Esophagus squamous epithelium (tissue), 5 donors: ENCODE measurements around the gene DUSP10. TPM values are rescaled to one million over a fixed set of nuclear protein-coding genes. Genes with fewer than 3 reads are reported as not detected.

Experiments used
- DNase-seq: peaks from one replicate; lab custom pipeline; 2025; lab: John Stamatoyannopoulos, UW
- H3K27ac ChIP-seq, 4 donors: fragments of 200-600 bp; sonication (generic); one replicate each; pipeline ENCODE4 v1.5.1; 2016 to 2019; ENCODE audit warnings: mild to moderate bottlenecking in 1 of 4
- H3K27me3 ChIP-seq, 4 donors: fragments of 200-600 bp; sonication (generic); 1 replicate in 3 of 4; 2 replicates in 1 of 4; pipeline versions ENCODE4 v1.5.1 to v1.6.0; 2017 to 2021; ENCODE audit warnings: antibody characterized with exemption in 1 of 4
- H3K36me3 ChIP-seq, 3 donors: fragments of 200-600 bp; sonication (generic); one replicate each; pipeline ENCODE4 v1.5.1; 2016 to 2019
- H3K4me1 ChIP-seq, 3 donors: fragments of 200-600 bp; sonication (generic); one replicate each; pipeline ENCODE4 v1.5.1; 2017 to 2019
- H3K4me3 ChIP-seq, 4 donors: fragments of 200-600 bp; sonication (generic); 1 replicate in 3 of 4; 2 replicates in 1 of 4; pipeline ENCODE4 v1.5.1; 2016 to 2019; ENCODE audit warnings: mild to moderate bottlenecking in 2 of 4, moderate library complexity in 1 of 4
- H3K9me3 ChIP-seq, 3 donors: fragments of 200-600 bp; sonication (generic); one replicate each; pipeline ENCODE4 v1.5.1; 2016 to 2019
- CTCF ChIP-seq, 6 experiments: fragments of 450-650 bp in 4 of 6; fragments of 200-600 bp in 2 of 6; sonication (generic) in 2 of 6; IDR thresholded peaks; one replicate each; pipeline ENCODE4 v1.5.1; 2016 to 2019; ENCODE audit warnings: antibody characterized with exemption in 6 of 6, mild to moderate bottlenecking in 4 of 6, moderate library complexity in 4 of 6
- POLR2A ChIP-seq, 4 donors: fragments of 450-650 bp; IDR thresholded peaks; one replicate each; pipeline ENCODE4 v1.6.1; 2017; ENCODE audit warnings: antibody characterized with exemption in 4 of 4, mild to moderate bottlenecking in 4 of 4, moderate library complexity in 3 of 4
- WGBS, 2 donors: methylation state at CpG; one replicate each; pipeline ENCODE4 v1.1.5; 2018; 5-methylcytosine and 5-hydroxymethylcytosine counted together
- intact Hi-C: fragments of 100-400 bp; cut with DNase I; formaldehyde crosslinking; loops from one replicate; pipeline ENCODE4 v1.15.0; 2022
- total RNA-seq, 4 donors: library from RNA; depleted of rRNA; stranded (reverse); fragments of >200 nt; gene quantifications; one replicate each; pipeline ENCODE4 v1.1.0, GENCODE V29; 2016
- donor health status: DM: yes; HTN: yes; CAD: no.

DUSP10 gene
- total RNA-seq, 4 donors from 2014 or later: 1.4 to 7.4 (median 4.9) TPM

- no peak overlapping the region for H3K4me3 ChIP-seq
- no peak for TF ChIP-seq POLR2A (IDR thresholded peaks at IDR 0.05)
- no peak for TF ChIP-seq CTCF (IDR thresholded peaks at IDR 0.05)
- no peak for DNase-seq
- intact Hi-C loops: no loop called here
- no peaks in the 10 kb centered on the region for H3K27me3 ChIP-seq
- WGBS, 2 donors: 75 to 86% methylated on average over 8 of the region's 8 CpGs
- H3K9me3 ChIP-seq: no peaks in the 10 kb centered on the region
- no peaks in the 10 kb centered on the region for H3K36me3 ChIP-seq
- peaks cover 0 to 15% (median 0%) of the 10 kb centered on the region in 3 donors for H3K4me1 ChIP-seq
- H3K27ac ChIP-seq: no peak overlapping the region
These were observed 36.8 kb upstream of the DUSP10 start for GRCh38 chr1:221778535-221779142.

- intact Hi-C loops: no loop called here
- Histone ChIP-seq H3K27ac (no peak overlapping the region), H3K36me3 (no peaks in the 10 kb centered on the region), H3K9me3 (no peaks in the 10 kb centered on the region), H3K4me3 (no peak overlapping the region), H3K4me1 (peaks cover 0 to 15% (median 0%) of the 10 kb centered on the region in 3 donors), H3K27me3 (no peaks in the 10 kb centered on the region)
- DNase-seq: no peak
- TF ChIP-seq POLR2A (IDR thresholded peaks at IDR 0.05) (no peak), CTCF (IDR thresholded peaks at IDR 0.05) (no peak)
- 74% methylated on average over 3 of the region's 3 CpGs for WGBS, 2 donors
These were observed 36.2 kb upstream of the DUSP10 start for GRCh38 chr1:221778125-221778524.

GRCh38 chr1:221777431-221778072, 35.7 kb upstream of the DUSP10 start:
- intact Hi-C loops: no loop called here

GRCh38 chr1:221776495-221777301, 34.8 kb upstream of the DUSP10 start:
- intact Hi-C loops: no loop called here
- no peaks in the 10 kb centered on the region for H3K9me3 ChIP-seq
- peaks cover 0 to 15% (median 0%) of the 10 kb centered on the region in 3 donors for H3K4me1 ChIP-seq
- TF ChIP-seq POLR2A (IDR thresholded peaks at IDR 0.05) (no peak), CTCF (IDR thresholded peaks at IDR 0.05) (no peak)
- DNase-seq: no peak
- WGBS, 2 donors: 49 to 54% methylated on average over 5 of the region's 5 CpGs
- no peak overlapping the region for H3K4me3 ChIP-seq
- H3K27ac ChIP-seq: no peak overlapping the region
- H3K27me3 ChIP-seq: no peaks in the 10 kb centered on the region
- H3K36me3 ChIP-seq: no peaks in the 10 kb centered on the region

More at GRCh38 chr1:221777431-221778072, 35.7 kb upstream of the DUSP10 start:
- H3K9me3 ChIP-seq: no peaks in the 10 kb centered on the region
- H3K36me3 ChIP-seq: no peaks in the 10 kb centered on the region
- H3K4me3 ChIP-seq: no peak overlapping the region
- peaks cover 0 to 15% (median 0%) of the 10 kb centered on the region in 3 donors for H3K4me1 ChIP-seq
- no peak for DNase-seq
- no peaks in the 10 kb centered on the region for H3K27me3 ChIP-seq
- WGBS, 2 donors: 63 to 85% methylated on average over 8 of the region's 8 CpGs
- no peak overlapping the region for H3K27ac ChIP-seq
- no peak for TF ChIP-seq POLR2A (IDR thresholded peaks at IDR 0.05)
- no peak for TF ChIP-seq CTCF (IDR thresholded peaks at IDR 0.05)

- Histone ChIP-seq H3K4me3 (no peak overlapping the region), H3K9me3 (no peaks in the 10 kb centered on the region), H3K36me3 (no peaks in the 10 kb centered on the region), H3K4me1 (peaks cover 0 to 15% (median 0%) of the 10 kb centered on the region in 3 donors), H3K27me3 (no peaks in the 10 kb centered on the region), H3K27ac (no peak overlapping the region)
- TF ChIP-seq POLR2A (IDR thresholded peaks at IDR 0.05) (no peak), CTCF (IDR thresholded peaks at IDR 0.05) (no peak)
- WGBS, 2 donors: 56 to 63% methylated on average over 4 of the region's 4 CpGs
- intact Hi-C loops: no loop called here
- DNase-seq: no peak
These were observed 33.3 kb upstream of the DUSP10 start for GRCh38 chr1:221775206-221775605.
